Measurements from ENCODE around the gene CEP41.

CEP41 gene

DNA sequence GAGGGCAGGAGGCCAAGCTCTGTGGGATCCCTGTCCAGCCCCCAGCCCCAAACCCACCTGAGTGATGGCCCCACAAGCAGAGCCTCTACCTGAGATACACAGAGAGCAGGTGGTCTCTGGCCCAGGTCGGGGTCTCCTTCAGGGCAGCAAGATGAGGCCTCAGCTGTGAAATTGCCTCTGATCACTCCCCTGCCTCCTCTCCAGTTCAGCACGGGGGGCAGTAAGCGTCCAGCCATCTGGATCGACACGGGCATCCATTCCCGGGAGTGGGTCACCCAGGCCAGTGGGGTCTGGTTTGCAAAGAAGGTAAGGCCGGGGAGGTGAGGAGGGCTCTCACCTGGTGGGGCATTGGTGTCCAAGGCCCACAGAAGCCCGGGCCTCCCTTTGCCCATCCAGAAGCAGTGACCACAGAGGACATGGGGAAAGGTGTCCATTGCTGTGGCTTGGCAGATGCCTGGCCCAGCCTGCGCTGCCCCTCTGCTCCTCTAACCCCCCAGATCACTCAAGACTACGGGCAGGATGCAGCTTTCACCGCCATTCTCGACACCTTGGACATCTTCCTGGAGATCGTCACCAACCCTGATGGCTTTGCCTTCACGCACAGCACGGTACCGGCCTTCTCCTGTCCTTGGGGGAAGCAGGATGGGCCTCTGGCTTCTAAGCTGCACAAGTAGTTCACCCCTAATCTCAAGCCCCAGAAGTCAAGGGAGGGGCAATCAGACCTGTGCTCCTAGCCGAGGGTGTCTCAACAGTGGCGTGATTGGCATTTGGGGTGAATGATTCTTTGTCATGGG, 57.4 kb downstream of the CEP41 start:
- TF ChIP-seq, protein P1, sequence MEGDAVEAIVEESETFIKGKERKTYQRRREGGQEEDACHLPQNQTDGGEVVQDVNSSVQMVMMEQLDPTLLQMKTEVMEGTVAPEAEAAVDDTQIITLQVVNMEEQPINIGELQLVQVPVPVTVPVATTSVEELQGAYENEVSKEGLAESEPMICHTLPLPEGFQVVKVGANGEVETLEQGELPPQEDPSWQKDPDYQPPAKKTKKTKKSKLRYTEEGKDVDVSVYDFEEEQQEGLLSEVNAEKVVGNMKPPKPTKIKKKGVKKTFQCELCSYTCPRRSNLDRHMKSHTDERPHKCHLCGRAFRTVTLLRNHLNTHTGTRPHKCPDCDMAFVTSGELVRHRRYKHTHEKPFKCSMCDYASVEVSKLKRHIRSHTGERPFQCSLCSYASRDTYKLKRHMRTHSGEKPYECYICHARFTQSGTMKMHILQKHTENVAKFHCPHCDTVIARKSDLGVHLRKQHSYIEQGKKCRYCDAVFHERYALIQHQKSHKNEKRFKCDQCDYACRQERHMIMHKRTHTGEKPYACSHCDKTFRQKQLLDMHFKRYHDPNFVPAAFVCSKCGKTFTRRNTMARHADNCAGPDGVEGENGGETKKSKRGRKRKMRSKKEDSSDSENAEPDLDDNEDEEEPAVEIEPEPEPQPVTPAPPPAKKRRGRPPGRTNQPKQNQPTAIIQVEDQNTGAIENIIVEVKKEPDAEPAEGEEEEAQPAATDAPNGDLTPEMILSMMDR (IDR thresholded peaks at IDR 0.05; ENCODE audit: low read depth, low read length) = no peak
- DNase-seq (ENCODE audit: extremely low read depth, low read depth) = no peak

DNA sequence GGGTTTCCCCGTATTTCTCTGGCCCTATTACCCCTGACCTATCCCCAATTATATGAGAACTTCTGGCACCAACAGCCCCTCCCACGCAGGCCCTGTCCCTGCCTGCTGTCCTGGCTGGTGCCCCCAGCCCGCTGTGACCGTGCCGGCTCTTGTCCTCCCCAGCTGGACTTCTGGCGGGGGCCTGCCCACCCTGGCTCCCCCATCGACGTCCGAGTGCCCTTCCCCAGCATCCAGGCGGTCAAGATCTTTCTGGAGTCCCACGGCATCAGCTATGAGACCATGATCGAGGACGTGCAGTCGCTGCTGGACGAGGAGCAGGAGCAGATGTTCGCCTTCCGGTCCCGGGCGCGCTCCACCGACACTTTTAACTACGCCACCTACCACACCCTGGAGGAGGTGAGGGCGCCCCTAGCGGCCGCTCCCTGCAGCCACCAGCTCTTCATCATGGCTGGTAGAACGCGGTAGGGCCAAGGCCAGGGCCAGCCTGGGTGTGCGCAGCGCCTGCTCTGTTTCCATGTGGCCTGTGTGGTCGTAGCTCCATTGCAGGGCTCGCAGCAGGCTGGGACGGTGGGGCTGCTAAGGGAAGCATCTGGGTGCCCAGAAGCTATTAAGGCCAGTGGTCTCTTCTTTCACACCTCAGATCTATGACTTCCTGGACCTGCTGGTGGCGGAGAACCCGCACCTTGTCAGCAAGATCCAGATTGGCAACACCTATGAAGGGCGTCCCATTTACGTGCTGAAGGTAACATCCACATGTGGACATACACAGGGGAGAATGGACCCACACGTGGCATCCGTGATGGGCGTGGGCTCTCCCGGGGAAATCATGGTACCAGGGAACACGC, 59.1 kb downstream of the CEP41 start:
- TF ChIP-seq, protein P1 (IDR thresholded peaks at IDR 0.05; ENCODE audit: low read depth, low read length) = no peak
- DNase-seq (ENCODE audit: extremely low read depth, low read depth) = no peak

DNA sequence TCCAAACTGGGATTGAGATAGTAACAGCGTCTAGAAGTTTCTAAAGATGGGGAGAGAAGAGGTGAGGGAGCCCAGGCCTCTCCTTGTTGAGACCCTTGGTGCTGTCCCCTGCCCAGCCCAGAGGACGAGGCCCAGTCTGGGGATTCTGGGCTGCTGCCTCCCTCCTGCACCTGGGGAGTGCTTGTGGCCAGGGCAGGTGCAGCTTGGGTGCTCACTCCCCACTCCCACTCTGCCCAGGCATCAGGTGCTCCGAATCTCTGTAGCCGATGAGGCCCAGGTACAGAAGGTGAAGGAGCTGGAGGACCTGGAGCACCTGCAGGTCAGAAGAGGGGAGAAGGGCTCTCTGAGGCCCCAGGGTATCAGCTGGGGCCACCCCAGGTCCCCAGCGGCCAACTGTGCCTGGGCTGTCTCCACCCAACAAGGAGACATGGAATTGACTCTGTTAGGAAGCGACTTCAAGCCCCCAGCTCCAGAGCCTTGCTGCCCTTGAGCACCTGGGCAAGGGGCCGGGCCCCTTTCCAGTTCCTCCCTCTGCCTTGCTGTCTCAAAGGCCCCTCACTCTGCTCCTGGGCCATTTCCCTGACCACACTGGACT, 59.9 kb downstream of the CEP41 start:
- no peak for DNase-seq (ENCODE audit: extremely low read depth, low read depth)

DNA sequence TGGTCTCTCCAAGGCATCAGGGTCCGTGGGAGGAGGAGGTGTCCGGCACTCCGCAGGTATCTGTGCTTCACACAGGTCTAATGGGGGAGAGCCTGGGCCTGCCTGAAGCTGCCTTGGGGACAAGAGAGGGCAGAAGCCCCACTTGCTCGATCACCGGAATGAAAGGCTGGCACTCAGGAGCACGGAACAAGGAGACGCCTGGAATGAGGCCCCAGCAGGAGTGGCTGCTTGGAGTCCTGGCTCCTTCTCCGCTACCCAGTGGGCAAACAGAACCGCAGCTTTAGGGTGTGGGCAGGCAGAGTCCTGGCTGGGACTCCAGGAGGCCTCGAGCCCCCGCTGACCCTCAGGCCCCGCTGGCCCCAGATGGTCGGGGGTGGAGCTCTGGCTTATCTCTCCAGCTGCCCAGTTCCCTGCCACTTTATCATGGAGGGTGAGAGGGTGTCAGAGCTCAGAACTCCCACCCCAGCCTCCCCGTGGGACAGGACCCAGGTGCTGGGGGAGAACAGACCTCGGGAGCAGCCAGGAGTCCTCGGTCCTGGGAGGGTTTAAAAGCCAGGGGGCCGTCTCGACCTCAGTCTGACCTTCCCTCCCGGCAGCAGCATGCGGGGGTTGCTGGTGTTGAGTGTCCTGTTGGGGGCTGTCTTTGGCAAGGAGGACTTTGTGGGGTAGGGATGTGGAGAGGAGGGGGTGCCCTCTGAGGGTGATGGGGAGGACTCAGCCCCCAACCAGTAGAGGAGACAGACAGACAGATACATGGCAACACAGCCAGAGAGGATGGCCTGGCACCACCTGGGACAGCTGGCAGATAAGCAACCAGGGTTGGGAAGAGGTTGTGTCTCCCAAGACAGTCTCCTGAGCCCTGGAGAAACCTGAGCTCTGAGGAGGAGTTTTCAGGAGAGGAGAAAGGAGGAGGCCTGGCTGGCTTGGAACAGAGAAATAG, 60.6 kb downstream of the CEP41 start, which contains the start of gene CPA1:
Gene CPA1 (plus strand): TSS at position 574 of the 940 bp plus-strand sequence. CDS start 27 bp downstream, at position 601.
- TF ChIP-seq, protein P1 (IDR thresholded peaks at IDR 0.05; ENCODE audit: low read depth, low read length) = no peak
- no peak for DNase-seq (ENCODE audit: extremely low read depth, low read depth)

More for the DNA sequence above, 59.9 kb downstream of the CEP41 start:
- TF ChIP-seq, protein P1 (IDR thresholded peaks at IDR 0.05; ENCODE audit: low read depth, low read length) = no peak

DNA sequence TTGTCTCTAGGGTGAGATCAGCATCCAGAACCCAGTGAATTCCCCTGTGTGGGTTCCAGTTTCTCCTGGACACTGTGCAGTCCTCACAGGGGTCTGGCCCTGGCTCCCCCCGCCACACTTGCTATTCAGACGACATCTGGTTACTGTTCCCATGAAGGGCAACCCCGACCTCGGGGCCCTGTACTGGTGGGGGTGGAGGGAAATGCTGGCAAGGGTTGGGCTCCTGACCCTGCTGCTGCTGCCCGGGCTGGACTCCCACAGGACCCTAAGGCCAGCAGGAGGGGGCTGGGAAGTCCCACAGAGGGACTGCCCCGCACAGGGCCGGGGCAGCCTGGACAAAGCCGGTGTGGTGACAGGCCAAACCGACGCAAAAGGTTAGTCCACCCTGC, 61.3 kb downstream of the CEP41 start:
- no peak for DNase-seq (ENCODE audit: extremely low read depth, low read depth)
- TF ChIP-seq, protein P1 (IDR thresholded peaks at IDR 0.05; ENCODE audit: low read depth, low read length) = no peak

DNA sequence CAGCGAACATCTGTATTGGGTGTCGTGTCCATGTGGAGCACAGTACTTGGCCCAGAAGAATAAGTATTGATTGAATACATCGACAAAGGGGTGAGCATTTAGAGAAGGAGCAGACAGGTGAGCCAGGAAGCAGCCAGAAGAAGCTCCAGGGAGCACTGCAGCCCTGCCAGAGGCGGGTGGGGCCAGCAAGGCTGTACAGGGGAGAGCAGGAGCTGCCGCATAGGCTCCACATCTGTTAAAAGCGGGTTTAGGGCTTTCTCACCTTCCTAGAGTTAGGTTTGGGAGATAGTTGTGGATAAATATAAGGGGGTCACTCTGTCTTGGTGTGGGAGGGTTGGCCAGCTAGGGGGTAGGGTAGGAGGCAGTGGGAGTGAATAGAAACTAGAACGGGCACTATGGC, 61.8 kb downstream of the CEP41 start:
- TF ChIP-seq, protein P1 (IDR thresholded peaks at IDR 0.05; ENCODE audit: low read depth, low read length) = no peak
- no peak for DNase-seq (ENCODE audit: extremely low read depth, low read depth)
